ENCODE results near the gene CEP43.
"Not testable (repeated sequence)": the region's sequence is repeated elsewhere in the genome, so short reads cannot be mapped to it uniquely, and the experiment has no call there.

CEP43 gene

GRCh38 chr6:166999145-166999883 is at the start of gene CEP43:
Gene CEP43, plus strand, starts transcription at chr6:166999397. Its CDS starts 16 bp downstream, at chr6:166999413.
- DNase-seq (ENCODE audit: low read depth), result peak; percentile 75
- TF ChIP-seq CTCF (conservative IDR thresholded peaks at IDR 0.05; ENCODE audit: low read depth, low read length), result no peak

GRCh38 chr6:166949528-166950442 is 49.4 kb upstream of the CEP43 start:
- no peak for DNase-seq (ENCODE audit: low read depth)
- TF ChIP-seq CTCF (conservative IDR thresholded peaks at IDR 0.05; ENCODE audit: low read depth, low read length), result no peak

More at GRCh38 chr6:166999145-166999883, at the start of gene CEP43:
- H3K4me3 ChIP-seq (ENCODE audit: low read length), result peak within 1 kb of the TSS; percentile 82

GRCh38 chr6:166950443-166950821 is 48.8 kb upstream of the CEP43 start:
- no peak for DNase-seq (ENCODE audit: low read depth)
- no peak for TF ChIP-seq CTCF (conservative IDR thresholded peaks at IDR 0.05; ENCODE audit: low read depth, low read length)
- H3K4me3 ChIP-seq (ENCODE audit: low read length), result no peak overlapping the region

More at GRCh38 chr6:166949528-166950442, 49.4 kb upstream of the CEP43 start:
- H3K4me3 ChIP-seq (ENCODE audit: low read length), result no peak overlapping the region

GRCh38 chr6:166950892-166951669 is 48.1 kb upstream of the CEP43 start:
- TF ChIP-seq CTCF (conservative IDR thresholded peaks at IDR 0.05; ENCODE audit: low read depth, low read length), result peak; percentile 67
- not testable (repeated sequence) for DNase-seq (ENCODE audit: low read depth); H3K4me3 ChIP-seq (ENCODE audit: low read length)

GRCh38 chr6:166951670-166952060 is 47.5 kb upstream of the CEP43 start:
- no peak overlapping the region for H3K4me3 ChIP-seq (ENCODE audit: low read length)
- no peak for TF ChIP-seq CTCF (conservative IDR thresholded peaks at IDR 0.05; ENCODE audit: low read depth, low read length)
- no peak for DNase-seq (ENCODE audit: low read depth)

- TF ChIP-seq CTCF (conservative IDR thresholded peaks at IDR 0.05; ENCODE audit: low read depth, low read length), result no peak
- no peak overlapping the region for H3K4me3 ChIP-seq (ENCODE audit: low read length)
- no peak for DNase-seq (ENCODE audit: low read depth)
Measured at GRCh38 chr6:166952121-166952520, 47.1 kb upstream of the CEP43 start.

Data from retinal pigment epithelial cell (primary cell).